ENCODE results near the gene SH3BP1.
A peak's percentile ranks its signal among the peaks of the same experiment; 100 is the strongest.
"Not testable (repeated sequence)": the region's sequence is repeated elsewhere in the genome, so short reads cannot be mapped to it uniquely, and the experiment has no call there.

Gene SH3BP1

GRCh38 chr22:37608477-37609239, 30.8 kb upstream of the SH3BP1 start, which contains the start of gene GGA1:
Gene GGA1 (plus strand): TSS chr22:37608834. CDS start chr22:37608861, 27 bp downstream.
- peak within 1 kb of the TSS; percentile 82 for H3K4me3 ChIP-seq (ENCODE audit: low read length)
- DNase-seq (ENCODE audit: low read depth), result peak; percentile 97
- TF ChIP-seq CTCF (IDR thresholded peaks at IDR 0.05; ENCODE audit: insufficient read depth, low read depth, low read length, missing control alignments), result no peak

- peak overlapping the region; percentile 82 for H3K4me3 ChIP-seq (ENCODE audit: low read length)
- TF ChIP-seq CTCF (IDR thresholded peaks at IDR 0.05; ENCODE audit: insufficient read depth, low read depth, low read length, missing control alignments), result no peak
- DNase-seq (ENCODE audit: low read depth), result peak; percentile 27
These were observed 30.0 kb upstream of the SH3BP1 start for GRCh38 chr22:37609240-37610152.

GRCh38 chr22:37610153-37610475, 29.4 kb upstream of the SH3BP1 start:
- peak overlapping the region; percentile 82 for H3K4me3 ChIP-seq (ENCODE audit: low read length)
- not testable (repeated sequence) for DNase-seq (ENCODE audit: low read depth)

- H3K4me3 ChIP-seq (ENCODE audit: low read length), result no peak overlapping the region
- peak; percentile 27 for DNase-seq (ENCODE audit: low read depth)
- TF ChIP-seq CTCF (IDR thresholded peaks at IDR 0.05; ENCODE audit: insufficient read depth, low read depth, low read length, missing control alignments), result no peak
These were observed 28.9 kb upstream of the SH3BP1 start for GRCh38 chr22:37610480-37611129.

- H3K4me3 ChIP-seq (ENCODE audit: low read length), result no peak overlapping the region
- TF ChIP-seq CTCF (IDR thresholded peaks at IDR 0.05; ENCODE audit: insufficient read depth, low read depth, low read length, missing control alignments), result no peak
- no peak for DNase-seq (ENCODE audit: low read depth)
These were observed 28.3 kb upstream of the SH3BP1 start for GRCh38 chr22:37611207-37611606.

GRCh38 chr22:37616201-37617083, 23.0 kb upstream of the SH3BP1 start:
- no peak for TF ChIP-seq CTCF (IDR thresholded peaks at IDR 0.05; ENCODE audit: insufficient read depth, low read depth, low read length, missing control alignments)
- H3K4me3 ChIP-seq (ENCODE audit: low read length), result no peak overlapping the region
- no peak for DNase-seq (ENCODE audit: low read depth)

Measured in epithelial cell of esophagus (primary cell).